Astrocyte of the cerebellum (primary cell): Measurements from ENCODE around the gene ABHD13.

ENCODE experiments used
- DNase-seq: peaks from one replicate; pipeline ENCODE4 v3.0.0-alpha.2; 2011; ENCODE audit warnings: low read depth
- H3K4me3 ChIP-seq: 2 replicates; pipeline ENCODE4 v1.5.1; 2011; ENCODE audit warnings: mild to moderate bottlenecking, low read depth, low read length, moderate library complexity
- CTCF ChIP-seq: IDR thresholded peaks from 2 replicates; pipeline ENCODE4 v1.5.1; 2012; ENCODE audit warnings: low read length, low read depth, moderate library complexity, mild to moderate bottlenecking; ENCODE audit errors: missing control alignments
- in situ Hi-C: cut with HindIII; loops from 2 replicates; pipeline ENCODE4 v1.10.0; 2017; ENCODE audit warnings: low sequenced_read_pairs

Gene ABHD13

GRCh38 chr13:108188260-108188659 is 29.9 kb upstream of the ABHD13 start:
- H3K4me3 ChIP-seq: no peak overlapping the region
- in situ Hi-C loops: no loop called here
- no peak for TF ChIP-seq CTCF
- no peak for DNase-seq

GRCh38 chr13:108190897-108191296 is 27.3 kb upstream of the ABHD13 start:
- no peak for TF ChIP-seq CTCF
- H3K4me3 ChIP-seq: no peak overlapping the region
- DNase-seq: no peak
- in situ Hi-C loops: no loop called here

GRCh38 chr13:108193806-108194205 is 24.4 kb upstream of the ABHD13 start:
- no peak for TF ChIP-seq CTCF
- in situ Hi-C loops: no loop called here
- H3K4me3 ChIP-seq: no peak overlapping the region
- DNase-seq: no peak

- TF ChIP-seq CTCF: no peak
- DNase-seq: no peak
- in situ Hi-C loops: no loop called here
- no peak overlapping the region for H3K4me3 ChIP-seq
These were observed 23.7 kb upstream of the ABHD13 start for GRCh38 chr13:108194435-108194936.

- no peak for DNase-seq
- in situ Hi-C loops: no loop called here
- no peak overlapping the region for H3K4me3 ChIP-seq
- TF ChIP-seq CTCF: no peak
These were observed 23.0 kb upstream of the ABHD13 start for GRCh38 chr13:108195146-108195545.

GRCh38 chr13:108195861-108196260 is 22.3 kb upstream of the ABHD13 start:
- in situ Hi-C loops: no loop called here
- no peak overlapping the region for H3K4me3 ChIP-seq
- no peak for TF ChIP-seq CTCF
- no peak for DNase-seq
